Stomach (tissue), 4 donors: ENCODE results near the gene ARHGAP26.

ENCODE experiments used
- POLR2A ChIP-seq, 4 donors: fragments of 450-650 bp; IDR thresholded peaks; one replicate each; pipeline ENCODE4 v1.6.1; 2016; ENCODE audit warnings: antibody characterized with exemption in 4 of 4, control low read depth in 2 of 4, mild to moderate bottlenecking in 1 of 4, moderate library complexity in 1 of 4
- POLR2AphosphoS5 ChIP-seq, 3 donors: sonication (generic); formaldehyde crosslinking; IDR thresholded peaks; one replicate each; pipeline ENCODE4 v1.6.1; 2016; ENCODE audit warnings: antibody characterized with exemption in 3 of 3
- TF ChIP-seq, protein P1 (sequence below), 7 experiments: fragments of 450-650 bp in 4 of 7; fragments of 200-600 bp in 3 of 7; sonication (generic) in 3 of 7; IDR thresholded peaks; one replicate each; pipeline ENCODE4 v1.5.1; 2016 to 2019; ENCODE audit warnings: antibody characterized with exemption in 7 of 7, control low read depth in 2 of 7, mild to moderate bottlenecking in 1 of 7

- TF ChIP-seq, protein P1, sequence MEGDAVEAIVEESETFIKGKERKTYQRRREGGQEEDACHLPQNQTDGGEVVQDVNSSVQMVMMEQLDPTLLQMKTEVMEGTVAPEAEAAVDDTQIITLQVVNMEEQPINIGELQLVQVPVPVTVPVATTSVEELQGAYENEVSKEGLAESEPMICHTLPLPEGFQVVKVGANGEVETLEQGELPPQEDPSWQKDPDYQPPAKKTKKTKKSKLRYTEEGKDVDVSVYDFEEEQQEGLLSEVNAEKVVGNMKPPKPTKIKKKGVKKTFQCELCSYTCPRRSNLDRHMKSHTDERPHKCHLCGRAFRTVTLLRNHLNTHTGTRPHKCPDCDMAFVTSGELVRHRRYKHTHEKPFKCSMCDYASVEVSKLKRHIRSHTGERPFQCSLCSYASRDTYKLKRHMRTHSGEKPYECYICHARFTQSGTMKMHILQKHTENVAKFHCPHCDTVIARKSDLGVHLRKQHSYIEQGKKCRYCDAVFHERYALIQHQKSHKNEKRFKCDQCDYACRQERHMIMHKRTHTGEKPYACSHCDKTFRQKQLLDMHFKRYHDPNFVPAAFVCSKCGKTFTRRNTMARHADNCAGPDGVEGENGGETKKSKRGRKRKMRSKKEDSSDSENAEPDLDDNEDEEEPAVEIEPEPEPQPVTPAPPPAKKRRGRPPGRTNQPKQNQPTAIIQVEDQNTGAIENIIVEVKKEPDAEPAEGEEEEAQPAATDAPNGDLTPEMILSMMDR (IDR thresholded peaks at IDR 0.05), result no peak
- no peak for TF ChIP-seq POLR2AphosphoS5 (IDR thresholded peaks at IDR 0.05)
- TF ChIP-seq POLR2A (IDR thresholded peaks at IDR 0.05), result no peak
Measured at GRCh38 chr5:143094087-143094521, 323.9 kb downstream of the ARHGAP26 start.
